HG02678 (cell line): ENCODE data around the gene NIM1K.
"Not testable (repeated sequence)": the region's sequence is repeated elsewhere in the genome, so short reads cannot be mapped to it uniquely, and the experiment has no call there.

ENCODE experiments used
- ATAC-seq: cut with Tn5 transposase; IDR thresholded peaks from one replicate; pipeline ENCODE4 v1.9.1; 2021; ENCODE audit warnings: mild to moderate bottlenecking, moderate library complexity; ENCODE audit not compliant: unreplicated experiment

The NIM1K gene

GRCh38 chr5:43191740-43192557 lies at the start of gene NIM1K:
NIM1K (plus strand) TSS chr5:43192225; CDS start chr5:43245776, 53,551 bp downstream.
- ATAC-seq, result peak; percentile 84

DNA sequence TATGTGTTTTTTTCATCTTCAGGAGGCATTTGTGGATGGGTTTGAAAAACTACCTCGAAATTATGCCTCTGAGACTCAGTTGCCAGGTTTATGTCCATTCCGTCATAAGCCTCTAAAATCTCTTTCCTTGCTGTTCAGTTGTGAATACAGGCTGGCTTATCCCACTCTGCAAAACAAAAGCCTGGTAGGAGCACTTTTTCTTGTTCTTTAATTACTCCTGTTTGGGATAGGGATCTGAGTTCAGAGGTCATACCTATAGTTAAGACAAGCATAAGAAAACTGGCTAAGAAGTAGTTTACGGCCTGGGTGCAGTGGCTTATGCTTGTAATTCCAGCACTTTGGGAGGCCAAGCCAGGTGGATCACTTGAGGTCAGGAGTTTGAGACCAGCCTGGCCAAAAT lies 47.0 kb upstream of the NIM1K start:
- ATAC-seq, result no peak

DNA sequence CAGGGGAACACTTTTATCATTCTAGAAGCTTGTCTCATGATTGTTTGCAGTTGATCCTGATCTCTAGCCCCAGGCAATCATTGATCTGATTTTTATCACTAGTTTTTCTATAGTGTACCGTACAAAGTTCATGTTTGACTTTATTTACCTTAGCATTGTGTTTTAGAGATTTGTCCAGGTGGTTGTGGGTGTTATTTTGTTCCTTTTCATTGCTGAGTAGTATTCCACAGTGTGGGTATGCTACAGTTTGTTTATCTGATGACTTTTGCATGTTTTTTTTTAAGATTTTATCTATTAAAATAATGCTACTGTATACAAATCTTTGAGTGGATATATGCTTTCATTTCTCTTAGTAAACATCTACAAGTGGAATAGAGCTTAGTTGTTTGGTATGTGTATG lies 45.1 kb upstream of the NIM1K start:
- no peak for ATAC-seq

- no peak for ATAC-seq
Measured at GRCh38 chr5:43148417-43148816, 43.6 kb upstream of the NIM1K start.

DNA sequence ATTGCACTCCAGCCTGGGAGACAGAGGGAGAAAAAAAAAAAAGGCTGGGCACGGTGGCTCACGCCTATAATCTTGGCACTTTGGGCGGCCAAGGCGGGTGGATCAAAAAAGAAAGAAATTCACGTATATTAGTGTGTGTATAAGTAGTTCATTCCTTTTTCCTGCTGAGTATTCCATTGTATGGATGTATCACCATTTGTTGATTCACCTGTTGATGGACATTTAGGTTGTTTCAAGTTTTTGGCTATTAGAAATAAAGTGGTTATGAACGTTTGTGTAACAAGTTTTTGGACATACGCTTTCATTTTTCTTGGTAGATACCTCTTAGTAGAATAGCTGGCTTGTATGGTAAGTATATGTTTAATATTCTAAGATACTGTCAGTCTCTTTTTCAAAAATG lies 42.8 kb upstream of the NIM1K start:
- ATAC-seq, result no peak

GRCh38 chr5:43150075-43150474 lies 42.0 kb upstream of the NIM1K start:
- no peak for ATAC-seq

GRCh38 chr5:43150748-43151147 lies 41.3 kb upstream of the NIM1K start:
- ATAC-seq, result no peak

GRCh38 chr5:43152946-43153345 lies 39.1 kb upstream of the NIM1K start:
- ATAC-seq, result no peak

GRCh38 chr5:43154469-43154868 lies 37.6 kb upstream of the NIM1K start:
- no peak for ATAC-seq

GRCh38 chr5:43155394-43156096 lies 36.5 kb upstream of the NIM1K start:
- ATAC-seq, result no peak

DNA sequence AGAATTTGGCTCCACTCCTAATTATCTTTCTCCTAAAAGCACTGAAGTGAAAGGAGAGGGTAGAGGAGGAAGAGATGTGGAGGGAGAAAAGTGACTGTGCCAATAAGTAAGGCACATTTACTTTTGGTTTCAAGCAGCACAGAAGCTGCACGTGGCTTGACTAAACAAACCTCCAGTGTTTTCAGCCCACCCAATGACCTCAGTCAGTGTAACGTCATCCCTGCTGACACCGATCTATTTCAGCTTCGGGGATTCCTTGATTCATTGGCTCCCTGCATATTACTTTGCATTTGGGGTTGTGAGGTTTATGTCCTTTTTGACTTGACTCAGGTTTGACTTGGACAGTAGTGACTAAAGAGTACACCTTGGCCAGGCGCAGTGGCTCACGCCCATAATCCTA lies 35.6 kb upstream of the NIM1K start:
- ATAC-seq, result peak; percentile 62

DNA sequence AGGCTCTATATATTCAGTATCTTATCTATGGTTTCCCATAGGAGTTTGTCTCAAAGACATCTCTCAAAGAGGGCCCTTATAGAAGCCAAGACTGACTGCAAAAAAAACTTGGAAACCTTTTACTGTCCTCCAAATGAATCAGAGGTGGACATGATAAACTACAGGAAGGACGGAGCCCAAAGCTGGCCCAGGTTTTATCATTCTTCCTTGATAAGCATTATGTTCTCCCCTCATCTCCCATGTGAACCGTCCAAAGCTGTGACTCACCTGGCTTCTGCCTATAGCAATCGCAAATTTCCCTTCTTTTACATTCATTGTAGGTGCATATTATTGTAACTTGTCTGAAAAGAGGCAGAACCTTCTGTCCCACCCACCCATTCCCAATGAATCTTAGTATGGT lies 35.0 kb upstream of the NIM1K start:
- no peak for ATAC-seq

- no peak for ATAC-seq
Measured at GRCh38 chr5:43161244-43161643, 30.8 kb upstream of the NIM1K start.

GRCh38 chr5:43164801-43165200 lies 27.2 kb upstream of the NIM1K start:
- not testable (repeated sequence) for ATAC-seq

DNA sequence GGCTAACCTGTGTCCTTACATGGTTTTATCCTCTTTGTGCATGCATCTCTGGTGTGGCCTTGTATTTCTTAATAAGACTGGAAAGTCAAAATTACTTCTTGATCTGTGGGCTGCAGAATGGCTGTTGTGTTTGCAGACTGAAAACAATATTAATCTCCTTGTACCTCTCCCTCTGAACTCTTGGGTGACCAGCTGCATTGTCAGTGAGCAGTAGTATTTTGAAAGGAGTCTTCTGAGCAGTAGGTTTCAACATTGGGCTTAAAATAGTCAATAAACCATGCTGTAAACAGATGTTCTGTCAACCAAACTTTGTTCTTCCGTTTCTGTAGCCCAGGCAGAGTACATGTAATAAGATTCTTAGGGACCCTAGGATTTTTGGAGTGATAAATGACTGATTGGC lies 26.7 kb upstream of the NIM1K start:
- ATAC-seq, result no peak

- no peak for ATAC-seq
Measured at GRCh38 chr5:43168175-43168574, 23.9 kb upstream of the NIM1K start.

DNA sequence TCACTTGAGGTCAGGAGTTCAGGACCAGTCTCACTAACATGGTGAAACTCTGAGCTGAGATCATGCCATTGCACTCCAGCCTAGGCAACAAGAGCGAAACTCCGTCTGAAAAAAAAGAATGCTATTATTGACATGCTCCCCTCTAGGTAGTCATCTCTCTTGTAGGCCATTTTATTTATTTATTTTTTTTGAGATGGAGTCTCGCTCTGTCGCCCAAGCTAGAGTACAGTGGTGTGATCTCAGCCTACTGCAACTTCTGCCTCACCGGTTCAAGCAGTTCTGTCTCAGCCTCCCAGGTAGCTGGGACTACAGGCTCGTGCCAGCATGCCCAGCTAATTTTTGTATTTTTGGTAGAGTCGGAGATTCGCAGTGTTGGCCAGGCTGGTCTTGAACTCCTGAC lies 20.6 kb upstream of the NIM1K start:
- no peak for ATAC-seq

DNA sequence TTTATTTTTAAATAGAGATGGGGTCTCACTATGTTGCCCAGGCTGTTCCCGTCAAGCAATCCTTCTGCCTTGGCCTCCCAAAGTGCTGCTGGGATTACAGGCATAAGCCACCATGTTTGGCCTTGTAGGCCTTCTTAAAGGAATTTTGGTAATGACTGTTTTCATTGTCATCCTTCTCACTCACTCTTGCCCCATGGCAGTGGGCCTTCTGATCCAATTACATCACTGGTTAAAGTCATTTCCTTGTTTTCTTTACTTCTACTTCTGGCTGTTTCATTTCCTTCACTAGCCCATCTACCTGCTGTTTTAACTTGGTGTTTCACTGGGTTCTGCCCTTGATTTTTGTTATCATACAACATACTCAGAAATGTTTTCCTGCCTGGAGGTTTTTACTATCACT lies 20.1 kb upstream of the NIM1K start:
- no peak for ATAC-seq

GRCh38 chr5:43172779-43173178 lies 19.2 kb upstream of the NIM1K start:
- ATAC-seq, result no peak

- no peak for ATAC-seq
Measured at GRCh38 chr5:43174586-43174985, 17.4 kb upstream of the NIM1K start.

- no peak for ATAC-seq
Measured at GRCh38 chr5:43179836-43180235, 12.2 kb upstream of the NIM1K start.

GRCh38 chr5:43182421-43182820 lies 9.6 kb upstream of the NIM1K start:
- ATAC-seq, result no peak
